Trophoblast cell (in vitro differentiated cells and primary cell): ENCODE results near the gene MTA3.

Source experiments
- DNase-seq, 2 donors: peaks; one replicate each; pipeline ENCODE4 v3.0.0-alpha.2; 2016
- H2AFZ ChIP-seq: 2 replicates; pipeline ENCODE4 v1.6.1; 2013; ENCODE audit warnings: low read length, moderate library complexity, mild to moderate bottlenecking; ENCODE audit not compliant: insufficient read depth, poor library complexity
- H2AK5ac ChIP-seq: 2 replicates; pipeline ENCODE4 v1.6.1; 2013; ENCODE audit warnings: mild to moderate bottlenecking, low read length
- H2BK120ac ChIP-seq: 2 replicates; pipeline ENCODE4 v1.6.1; 2013; ENCODE audit warnings: low read length, mild to moderate bottlenecking, moderate library complexity; ENCODE audit not compliant: insufficient read depth, poor library complexity
- H2BK12ac ChIP-seq: 2 replicates; pipeline ENCODE4 v1.6.1; 2013; ENCODE audit warnings: mild to moderate bottlenecking, low read length, moderate library complexity
- H2BK5ac ChIP-seq: 2 replicates; pipeline ENCODE4 v1.6.1; 2013; ENCODE audit warnings: low read length, low read depth, moderate library complexity, mild to moderate bottlenecking; ENCODE audit not compliant: poor library complexity
- H3K14ac ChIP-seq: 2 replicates; pipeline ENCODE4 v1.6.1; 2013; ENCODE audit warnings: mild to moderate bottlenecking, low read length
- H3K18ac ChIP-seq: 2 replicates; pipeline ENCODE4 v1.6.1; 2013; ENCODE audit warnings: mild to moderate bottlenecking, low read length
- H3K23ac ChIP-seq: 2 replicates; pipeline ENCODE4 v1.6.1; 2013; ENCODE audit warnings: low read length
- H3K27ac ChIP-seq: 2 replicates; pipeline ENCODE4 v1.5.1; 2013; ENCODE audit warnings: low read depth, mild to moderate bottlenecking, inconsistent platforms, low read length, moderate library complexity
- H3K27me3 ChIP-seq: 2 replicates; pipeline ENCODE4 v1.6.1; 2013; ENCODE audit warnings: inconsistent platforms, mild to moderate bottlenecking, low read length, moderate library complexity; ENCODE audit not compliant: insufficient read depth
- H3K36me3 ChIP-seq, 2 experiments: 1 replicate in 1 of 2; 2 replicates in 1 of 2; pipeline ENCODE4 v1.6.1; 2013; ENCODE audit warnings: low read length in 2 of 2, mild to moderate bottlenecking in 2 of 2, moderate library complexity in 1 of 2; ENCODE audit not compliant: insufficient read depth in 2 of 2, control insufficient read depth in 1 of 2
- H3K4ac ChIP-seq: 2 replicates; pipeline ENCODE4 v1.6.1; 2013; ENCODE audit warnings: low read depth, mild to moderate bottlenecking, low read length, moderate library complexity
- H3K4me1 ChIP-seq, 2 experiments: 1 replicate in 1 of 2; 2 replicates in 1 of 2; pipeline ENCODE4 v1.6.1; 2013; ENCODE audit warnings: low read length in 2 of 2, mild to moderate bottlenecking in 2 of 2, moderate library complexity in 1 of 2; ENCODE audit not compliant: insufficient read depth in 2 of 2, control insufficient read depth in 1 of 2
- H3K4me2 ChIP-seq: 2 replicates; pipeline ENCODE4 v1.6.1; 2013; ENCODE audit warnings: inconsistent platforms, mild to moderate bottlenecking, low read length, moderate library complexity
- H3K4me3 ChIP-seq: 2 replicates; pipeline ENCODE4 v1.5.1; 2013; ENCODE audit warnings: mild to moderate bottlenecking, low read depth, low read length, inconsistent platforms
- H3K79me1 ChIP-seq: one replicate; pipeline ENCODE4 v1.6.1; 2013; ENCODE audit warnings: low read length
- H3K79me2 ChIP-seq: 2 replicates; pipeline ENCODE4 v1.6.1; 2013; ENCODE audit warnings: low read length, mild to moderate bottlenecking; ENCODE audit not compliant: control insufficient read depth, insufficient read depth, poor library complexity
- H3K9ac ChIP-seq: 2 replicates; pipeline ENCODE4 v1.6.1; 2013; ENCODE audit warnings: mild to moderate bottlenecking, low read length
- H3K9me3 ChIP-seq: 2 replicates; pipeline ENCODE4 v1.6.1; 2013; ENCODE audit warnings: low read depth, mild to moderate bottlenecking, control low read depth, inconsistent platforms, low read length; ENCODE audit not compliant: insufficient read depth
- H4K12ac ChIP-seq: 2 replicates; pipeline ENCODE4 v1.6.1; 2013; ENCODE audit warnings: low read depth, mild to moderate bottlenecking, low read length, moderate library complexity
- H4K8ac ChIP-seq: 2 replicates; pipeline ENCODE4 v1.6.1; 2013; ENCODE audit warnings: low read depth, mild to moderate bottlenecking, low read length, moderate library complexity
- H4K91ac ChIP-seq: one replicate; pipeline ENCODE4 v1.6.1; 2013; ENCODE audit warnings: low read depth, mild to moderate bottlenecking, low read length, moderate library complexity
- WGBS: extraction: QIAGEN DNeasy Blood & Tissue Kit; methylation state at CpG from one replicate; pipeline ENCODE4 v1.1.7; 2013; ENCODE audit warnings: missing lambda C conversion rate; ENCODE audit not compliant: insufficient read length, insufficient coverage; ENCODE audit errors: extremely low coverage; 5-methylcytosine and 5-hydroxymethylcytosine counted together

The MTA3 gene

DNA sequence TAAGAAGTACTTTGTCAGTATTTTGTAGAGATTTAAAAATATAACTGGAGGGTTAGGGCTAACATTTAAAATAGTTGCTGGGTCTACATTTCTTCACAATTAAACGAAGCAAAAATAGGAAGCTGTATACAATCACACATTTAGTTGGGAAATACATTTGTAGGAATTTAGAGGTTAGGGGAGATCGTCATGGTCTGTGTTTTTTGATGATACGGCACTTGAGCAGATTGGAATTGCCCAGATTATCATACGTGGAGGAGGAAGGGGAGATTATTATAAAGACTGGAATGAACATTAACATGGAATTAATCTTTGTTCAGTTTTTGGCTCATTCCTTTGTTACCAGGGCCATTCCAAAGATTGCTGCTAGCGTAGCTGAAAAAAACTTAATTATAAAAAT is 84.6 kb downstream of the MTA3 start:
- Histone ChIP-seq H2BK12ac (no peak overlapping the region), H3K9me3 (no peaks in the 10 kb centered on the region), H3K4me2 (no peak overlapping the region), H3K79me1 (no peaks in the 10 kb centered on the region), H2BK5ac (no peak overlapping the region), H4K12ac (no peak overlapping the region), H3K27ac (no peak overlapping the region), H4K91ac (no peak overlapping the region), H3K9ac (no peak overlapping the region), H3K4ac (no peak overlapping the region), H3K4me1 (peaks cover 0 to 3% of the 10 kb centered on the region in 2 experiments), H3K27me3 (no peaks in the 10 kb centered on the region), H3K36me3 (peaks cover 0 to 4% of the 10 kb centered on the region in 2 experiments), H3K18ac (no peak overlapping the region), H2AK5ac (no peak overlapping the region), H3K14ac (no peak overlapping the region), H3K23ac (no peak overlapping the region), H2BK120ac (no peak overlapping the region), H3K4me3 (no peak overlapping the region), H3K79me2 (no peaks in the 10 kb centered on the region), H2AFZ (no peak overlapping the region), H4K8ac (no peak overlapping the region)
- WGBS, result no CpG with 5 or more reads among the region's 5 CpGs
- DNase-seq, result no peak

DNA sequence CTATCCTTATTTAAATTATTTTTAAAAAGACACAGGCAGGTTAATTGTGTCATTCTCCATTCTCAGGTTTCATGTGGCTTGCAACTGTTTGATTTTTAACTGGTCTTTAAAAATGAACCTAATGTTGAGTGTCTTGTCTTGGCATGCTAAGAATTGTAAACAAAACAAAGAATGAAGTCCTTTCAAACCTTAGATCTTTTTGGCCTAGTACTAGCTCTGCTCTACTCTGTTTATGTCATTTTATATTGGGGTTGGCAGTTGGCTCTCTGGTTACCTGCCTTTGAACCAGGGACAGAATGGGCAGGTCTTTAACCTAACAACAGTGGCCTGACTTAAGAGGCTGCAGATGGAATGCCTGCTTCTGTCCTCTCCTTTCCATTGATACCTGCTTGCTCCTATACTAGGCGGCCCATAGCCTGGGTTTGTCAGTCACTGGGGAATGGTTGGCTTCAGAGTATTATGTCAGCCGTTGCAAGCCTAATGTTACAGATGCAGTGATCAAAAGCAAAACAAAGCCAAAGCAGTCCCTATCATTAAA is 85.5 kb downstream of the MTA3 start:
- no peak for DNase-seq
- no peak overlapping the region for H3K27ac ChIP-seq
- H3K4me2 ChIP-seq, result no peak overlapping the region

DNA sequence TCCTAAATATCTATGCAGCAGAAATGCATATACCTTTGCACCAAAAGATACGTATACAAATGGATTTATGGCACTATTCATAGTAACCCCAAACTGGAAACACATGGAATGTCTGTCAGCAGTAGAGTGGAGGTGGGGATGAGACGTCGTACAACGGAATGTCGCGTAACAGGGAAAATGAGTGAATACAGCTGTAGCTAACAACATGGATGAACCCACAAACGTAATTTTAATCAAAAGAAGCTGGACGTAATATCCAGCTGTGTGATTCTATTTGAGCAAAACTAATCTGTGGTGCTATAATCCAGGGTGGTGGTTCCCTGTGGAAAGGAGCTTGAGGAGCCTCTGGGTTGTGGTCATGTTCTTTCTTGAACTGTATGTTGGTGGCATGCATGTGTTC is 89.9 kb downstream of the MTA3 start:
- H3K4me3 ChIP-seq, result no peak overlapping the region
- no peak overlapping the region for H2AFZ ChIP-seq
- H3K27me3 ChIP-seq, result no peaks in the 10 kb centered on the region
- no peak overlapping the region for H3K4me2 ChIP-seq
- no peak overlapping the region for H3K14ac ChIP-seq
- H3K18ac ChIP-seq, result no peak overlapping the region
- no peak overlapping the region for H4K8ac ChIP-seq
- peaks cover 0 to 3% of the 10 kb centered on the region in 2 experiments for H3K4me1 ChIP-seq
- H3K36me3 ChIP-seq, result peaks cover 2 to 6% of the 10 kb centered on the region in 2 experiments
- no peak overlapping the region for H2BK12ac ChIP-seq
- no peak overlapping the region for H2AK5ac ChIP-seq
- no peak overlapping the region for H3K9ac ChIP-seq
- H3K27ac ChIP-seq, result no peak overlapping the region
- H3K79me2 ChIP-seq, result no peaks in the 10 kb centered on the region
- no peaks in the 10 kb centered on the region for H3K79me1 ChIP-seq
- no peak overlapping the region for H3K4ac ChIP-seq
- H4K12ac ChIP-seq, result no peak overlapping the region
- WGBS, result no CpG with 5 or more reads among the region's 8 CpGs
- no peak overlapping the region for H2BK5ac ChIP-seq
- no peak overlapping the region for H4K91ac ChIP-seq
- H3K23ac ChIP-seq, result no peak overlapping the region
- H3K9me3 ChIP-seq, result no peaks in the 10 kb centered on the region
- no peak overlapping the region for H2BK120ac ChIP-seq
- DNase-seq, result no peak

More for the DNA sequence above, 85.5 kb downstream of the MTA3 start:
- H3K23ac ChIP-seq, result no peak overlapping the region
- H3K79me1 ChIP-seq, result no peaks in the 10 kb centered on the region
- no peak overlapping the region for H3K18ac ChIP-seq
- H2AK5ac ChIP-seq, result no peak overlapping the region
- H3K9ac ChIP-seq, result no peak overlapping the region
- no peak overlapping the region for H2AFZ ChIP-seq
- H3K4me3 ChIP-seq, result no peak overlapping the region
- H2BK5ac ChIP-seq, result no peak overlapping the region
- H4K12ac ChIP-seq, result no peak overlapping the region
- no peak overlapping the region for H2BK12ac ChIP-seq
- no CpG with 5 or more reads among the region's 2 CpGs for WGBS
- H3K27me3 ChIP-seq, result no peaks in the 10 kb centered on the region
- peaks cover 0 to 3% of the 10 kb centered on the region in 2 experiments for H3K4me1 ChIP-seq
- H3K36me3 ChIP-seq, result peaks cover 0 to 4% of the 10 kb centered on the region in 2 experiments
- no peaks in the 10 kb centered on the region for H3K79me2 ChIP-seq
- no peak overlapping the region for H2BK120ac ChIP-seq
- H3K14ac ChIP-seq, result no peak overlapping the region
- no peak overlapping the region for H3K4ac ChIP-seq
- H3K9me3 ChIP-seq, result no peaks in the 10 kb centered on the region
- H4K91ac ChIP-seq, result no peak overlapping the region
- no peak overlapping the region for H4K8ac ChIP-seq

DNA sequence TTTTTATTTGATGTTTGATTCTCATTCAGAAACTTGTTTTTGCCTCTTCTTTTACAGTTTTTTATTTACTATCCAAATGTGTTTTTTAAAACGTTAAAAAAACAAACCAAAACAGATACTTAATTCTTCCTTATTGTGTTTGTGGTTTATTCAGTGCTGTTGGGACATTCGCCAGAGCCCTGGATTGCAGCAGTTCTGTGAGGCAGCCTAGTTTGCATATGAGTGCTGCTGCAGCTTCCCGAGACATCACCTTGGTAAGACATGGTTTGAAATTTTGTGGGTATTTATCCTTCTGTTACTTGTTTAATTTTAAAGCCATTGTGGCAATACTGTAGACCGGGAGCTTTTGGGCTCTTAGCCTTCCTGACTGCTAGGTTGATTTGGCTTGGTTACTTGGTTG is 91.2 kb downstream of the MTA3 start:
- H2BK5ac ChIP-seq, result no peak overlapping the region
- H4K91ac ChIP-seq, result no peak overlapping the region
- H3K4me2 ChIP-seq, result no peak overlapping the region

More for the DNA sequence above, 91.2 kb downstream of the MTA3 start:
- Histone ChIP-seq H4K8ac (no peak overlapping the region), H3K23ac (no peak overlapping the region), H2AFZ (no peak overlapping the region), H3K79me2 (peaks cover 2% of the 10 kb centered on the region), H3K79me1 (no peaks in the 10 kb centered on the region), H2AK5ac (no peak overlapping the region), H3K4me1 (no peaks in the 10 kb centered on the region), H3K36me3 (peaks cover 5 to 6% of the 10 kb centered on the region in 2 experiments), H3K9me3 (no peaks in the 10 kb centered on the region), H3K9ac (no peak overlapping the region), H3K4ac (no peak overlapping the region), H2BK120ac (no peak overlapping the region), H3K4me3 (no peak overlapping the region), H4K12ac (no peak overlapping the region), H3K27ac (no peak overlapping the region), H3K27me3 (no peaks in the 10 kb centered on the region), H3K14ac (no peak overlapping the region), H3K18ac (no peak overlapping the region), H2BK12ac (no peak overlapping the region)
- DNase-seq, result no peak
- no CpG with 5 or more reads among the region's 4 CpGs for WGBS
